HG03558 (cell line): Measurements from ENCODE around the gene MB21D2.
"Not testable (repeated sequence)": the region's sequence is repeated elsewhere in the genome, so short reads cannot be mapped to it uniquely, and the experiment has no call there.

Source experiments
- ATAC-seq: cut with Tn5 transposase; IDR thresholded peaks from one replicate; pipeline ENCODE4 v1.9.1; 2021; ENCODE audit warnings: moderate number of reproducible peaks; ENCODE audit not compliant: unreplicated experiment; ENCODE audit errors: extremely low read depth

The MB21D2 gene

GRCh38 chr3:192863091-192863420 lies 54.6 kb downstream of the MB21D2 start:
- no peak for ATAC-seq

GRCh38 chr3:192862408-192863090 lies 55.1 kb downstream of the MB21D2 start:
- no peak for ATAC-seq

GRCh38 chr3:192861972-192862371 lies 55.7 kb downstream of the MB21D2 start:
- no peak for ATAC-seq

GRCh38 chr3:192860454-192860853 lies 57.2 kb downstream of the MB21D2 start:
- no peak for ATAC-seq

GRCh38 chr3:192858849-192859585 lies 58.6 kb downstream of the MB21D2 start:
- no peak for ATAC-seq

- no peak for ATAC-seq
Measured at GRCh38 chr3:192857260-192857661, 60.4 kb downstream of the MB21D2 start.

- peak; percentile 26 for ATAC-seq
Measured at GRCh38 chr3:192855434-192855833, 62.2 kb downstream of the MB21D2 start.

- no peak for ATAC-seq
Measured at GRCh38 chr3:192851821-192852372, 65.8 kb downstream of the MB21D2 start.

GRCh38 chr3:192850451-192850981 lies 67.1 kb downstream of the MB21D2 start:
- ATAC-seq, result peak; percentile 57

- not testable (repeated sequence) for ATAC-seq
Measured at GRCh38 chr3:192849821-192850220, 67.8 kb downstream of the MB21D2 start.

- no peak for ATAC-seq
Measured at GRCh38 chr3:192848371-192849233, 69.1 kb downstream of the MB21D2 start.

- no peak for ATAC-seq
Measured at GRCh38 chr3:192847941-192848340, 69.7 kb downstream of the MB21D2 start.

GRCh38 chr3:192845526-192845855 lies 72.2 kb downstream of the MB21D2 start:
- no peak for ATAC-seq

- no peak for ATAC-seq
Measured at GRCh38 chr3:192844836-192845525, 72.7 kb downstream of the MB21D2 start.

- ATAC-seq, result no peak
Measured at GRCh38 chr3:192844486-192844765, 73.2 kb downstream of the MB21D2 start.

- no peak for ATAC-seq
Measured at GRCh38 chr3:192843723-192844485, 73.8 kb downstream of the MB21D2 start.

- no peak for ATAC-seq
Measured at GRCh38 chr3:192843119-192843518, 74.5 kb downstream of the MB21D2 start.

GRCh38 chr3:192842711-192843110 lies 74.9 kb downstream of the MB21D2 start:
- no peak for ATAC-seq

GRCh38 chr3:192842138-192842537 lies 75.5 kb downstream of the MB21D2 start:
- ATAC-seq, result no peak

GRCh38 chr3:192841428-192841827 lies 76.2 kb downstream of the MB21D2 start:
- no peak for ATAC-seq
